KOPT-K1 (cell line): ENCODE measurements around the gene DNAH6.

Experiments
- H3K27ac ChIP-seq: fragments of 200-600 bp; sonication (generic); 2 replicates; pipeline ENCODE4 v1.5.1; 2016; ENCODE audit warnings: antibody characterized with exemption, mild to moderate bottlenecking, low read depth, low read length; ENCODE audit not compliant: poor library complexity, severe bottlenecking
- H3K36me3 ChIP-seq: fragments of 200-600 bp; sonication (generic); 2 replicates; pipeline ENCODE4 v1.5.1; 2017; ENCODE audit warnings: antibody characterized with exemption, mild to moderate bottlenecking, low read length, moderate library complexity; ENCODE audit not compliant: insufficient read depth
- H3K9me3 ChIP-seq: fragments of 200-600 bp; sonication (generic); 2 replicates; pipeline ENCODE4 v1.5.1; 2017; ENCODE audit warnings: antibody characterized with exemption, low read length, mild to moderate bottlenecking; ENCODE audit not compliant: insufficient read depth, poor library complexity, severe bottlenecking

DNAH6 gene

DNA sequence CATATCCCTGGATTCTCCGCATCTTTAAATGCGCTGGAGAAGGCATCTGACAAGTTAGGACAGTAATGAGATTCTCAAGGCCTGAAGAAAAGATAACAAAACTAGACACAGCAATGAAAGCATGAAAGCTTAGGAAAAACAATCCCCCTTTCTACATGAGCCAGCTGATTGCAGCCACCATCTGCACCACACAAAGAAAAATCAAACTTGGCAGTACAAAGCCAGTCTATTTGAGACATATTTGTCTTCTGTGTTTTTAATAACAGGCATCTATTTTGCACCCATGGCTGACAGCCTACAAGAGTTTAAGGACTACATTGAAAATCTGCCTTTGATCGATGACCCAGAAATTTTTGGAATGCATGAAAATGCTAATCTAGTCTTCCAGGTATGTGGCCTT is 281.0 kb downstream of the DNAH6 start:
- H3K36me3 ChIP-seq = no peaks in the 10 kb centered on the region
- H3K27ac ChIP-seq = no peak overlapping the region
- peaks cover 6% of the 10 kb centered on the region for H3K9me3 ChIP-seq

DNA sequence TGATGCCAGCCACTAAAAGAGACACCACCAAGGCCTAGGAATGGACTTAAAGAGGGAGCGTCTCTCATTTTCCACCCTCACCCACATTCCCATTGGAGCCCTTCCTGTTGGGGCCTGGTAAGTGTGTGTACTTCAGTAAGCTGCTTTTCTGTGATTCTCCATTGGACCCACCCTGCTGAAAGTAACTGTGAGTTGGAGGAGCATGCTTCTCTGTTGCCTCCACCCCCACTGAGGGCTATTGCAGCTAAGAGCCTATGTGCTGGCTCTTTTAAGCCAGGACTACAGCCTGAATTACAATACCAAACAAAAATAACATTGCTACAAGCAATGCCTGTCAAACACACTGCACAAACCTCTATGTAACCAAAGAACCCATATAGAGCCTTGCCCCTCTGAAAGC is 283.5 kb downstream of the DNAH6 start:
- Histone ChIP-seq H3K27ac (no peak overlapping the region), H3K9me3 (peaks cover 6% of the 10 kb centered on the region), H3K36me3 (no peaks in the 10 kb centered on the region)

DNA sequence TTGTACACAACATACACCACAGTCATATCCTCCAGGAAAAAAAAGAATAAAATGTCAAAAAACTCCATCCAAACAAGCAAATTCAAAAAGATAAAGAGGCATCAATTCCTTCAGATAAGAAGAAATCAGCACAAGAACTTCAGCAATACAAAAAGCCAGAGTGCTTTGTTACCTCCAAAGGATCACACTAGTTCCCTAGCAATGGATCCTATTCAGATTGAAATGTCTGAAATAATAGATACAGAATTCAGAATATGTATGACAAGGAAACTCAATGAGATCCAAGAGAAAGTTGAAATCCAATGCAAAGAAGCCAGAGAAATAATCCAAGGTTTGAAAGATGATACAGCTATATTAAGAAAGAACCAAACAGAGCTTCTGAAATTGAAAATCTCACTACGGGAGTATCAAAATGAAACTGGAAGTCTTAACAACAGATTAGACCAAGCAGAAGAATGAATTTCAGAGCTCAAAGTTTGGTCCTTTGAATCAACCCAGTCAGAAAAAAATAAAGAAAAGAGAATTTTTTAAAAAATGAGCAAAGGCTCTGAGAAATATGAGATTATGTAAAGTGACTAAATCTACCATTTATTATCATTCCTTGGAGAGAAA is 284.0 kb downstream of the DNAH6 start:
- Histone ChIP-seq H3K9me3 (peaks cover 6% of the 10 kb centered on the region), H3K27ac (no peak overlapping the region), H3K36me3 (no peaks in the 10 kb centered on the region)

DNA sequence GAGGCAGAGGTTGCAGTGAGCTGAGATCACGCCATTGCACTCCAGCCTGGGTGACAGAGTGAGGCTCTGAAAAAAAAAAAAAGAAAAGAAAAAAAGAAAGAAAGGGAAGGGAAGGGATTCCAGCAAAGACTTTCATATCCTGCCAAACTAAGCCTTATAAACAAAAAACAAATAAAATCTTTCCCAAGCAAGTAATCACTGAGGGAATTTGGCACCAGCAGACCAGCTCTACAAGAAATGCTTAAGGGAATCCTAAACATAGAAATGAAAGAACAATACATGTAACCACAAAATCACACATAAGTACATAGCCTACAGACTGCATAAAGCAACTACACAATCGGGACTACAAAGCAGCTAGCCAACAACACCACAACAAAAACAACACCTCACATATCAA is 285.5 kb downstream of the DNAH6 start:
- H3K9me3 ChIP-seq = peaks cover 6% of the 10 kb centered on the region
- no peaks in the 10 kb centered on the region for H3K36me3 ChIP-seq
- no peak overlapping the region for H3K27ac ChIP-seq

DNA sequence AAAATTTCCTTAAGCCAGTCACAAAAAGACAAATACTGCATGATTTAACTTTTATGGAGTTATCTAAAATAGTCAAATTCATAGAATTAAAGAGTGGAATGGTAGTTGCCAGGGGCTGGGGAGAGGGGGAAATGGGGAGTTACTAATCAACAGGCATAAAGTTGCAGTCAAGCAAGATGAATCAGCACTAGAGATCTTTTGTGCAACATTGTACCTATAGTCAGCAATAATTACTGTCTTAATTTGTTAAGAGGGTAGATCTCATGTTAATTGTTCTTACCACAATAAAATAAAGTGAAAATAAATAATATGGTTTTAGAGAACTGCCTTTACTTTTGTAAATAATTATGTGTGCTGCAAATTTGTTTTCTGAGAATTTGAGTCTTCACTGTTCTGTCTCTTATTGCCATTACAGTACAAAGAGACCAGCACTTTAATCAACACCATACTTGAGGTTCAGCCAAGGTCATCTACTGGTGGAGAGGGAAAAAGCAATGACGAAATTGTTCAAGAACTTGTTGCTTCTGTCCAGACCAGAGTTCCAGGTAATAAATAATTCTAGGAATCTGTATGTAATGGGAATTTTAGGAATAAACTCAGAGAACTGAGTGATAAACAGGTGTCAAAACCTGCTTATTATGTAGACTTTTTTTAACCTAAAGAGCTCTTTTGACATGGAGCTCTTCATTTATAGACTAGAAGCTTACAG is 289.1 kb downstream of the DNAH6 start:
- Histone ChIP-seq H3K36me3 (no peaks in the 10 kb centered on the region), H3K9me3 (peaks cover 6% of the 10 kb centered on the region), H3K27ac (no peak overlapping the region)

DNA sequence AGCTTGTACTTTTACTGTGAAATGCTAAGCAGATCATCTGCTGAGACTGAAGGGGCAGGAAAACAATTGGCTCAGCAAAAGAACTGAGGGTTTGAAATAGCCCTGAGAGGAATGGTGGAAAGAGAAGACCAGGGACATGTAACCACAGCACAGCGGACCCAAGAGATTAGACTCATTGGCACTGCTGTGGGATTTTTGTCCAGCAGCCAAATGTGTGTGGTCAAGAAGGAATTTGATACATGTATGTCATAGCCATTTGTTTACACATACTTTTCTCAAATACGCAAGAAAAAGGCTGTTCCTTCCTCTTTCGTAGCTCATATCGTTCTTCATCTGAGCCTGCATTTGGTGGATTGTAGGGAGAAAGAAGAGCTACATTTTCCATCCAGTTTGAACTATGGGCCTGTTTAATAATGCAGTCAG is 290.8 kb downstream of the DNAH6 start:
- no peaks in the 10 kb centered on the region for H3K36me3 ChIP-seq
- no peak overlapping the region for H3K27ac ChIP-seq
- H3K9me3 ChIP-seq = peaks cover 2% of the 10 kb centered on the region

DNA sequence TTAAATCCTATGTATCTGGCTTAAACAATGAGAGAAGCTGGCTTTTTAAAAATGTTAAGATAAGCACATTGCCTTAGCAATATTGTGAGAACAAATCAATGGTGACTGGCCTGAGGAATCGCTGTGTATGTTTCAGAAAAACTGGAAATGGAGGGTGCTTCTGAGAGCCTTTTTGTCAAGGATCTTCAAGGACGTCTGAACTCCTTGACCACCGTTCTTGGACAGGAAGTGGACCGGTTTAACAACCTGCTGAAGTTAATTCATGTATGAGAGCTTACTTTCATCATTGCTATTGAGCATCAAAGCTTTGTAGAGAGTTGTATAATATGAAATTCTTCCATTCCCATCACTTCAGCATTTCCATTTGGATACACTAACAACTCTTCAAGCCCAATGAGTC is 292.0 kb downstream of the DNAH6 start:
- Histone ChIP-seq H3K36me3 (no peaks in the 10 kb centered on the region), H3K27ac (no peak overlapping the region), H3K9me3 (no peaks in the 10 kb centered on the region)

DNA sequence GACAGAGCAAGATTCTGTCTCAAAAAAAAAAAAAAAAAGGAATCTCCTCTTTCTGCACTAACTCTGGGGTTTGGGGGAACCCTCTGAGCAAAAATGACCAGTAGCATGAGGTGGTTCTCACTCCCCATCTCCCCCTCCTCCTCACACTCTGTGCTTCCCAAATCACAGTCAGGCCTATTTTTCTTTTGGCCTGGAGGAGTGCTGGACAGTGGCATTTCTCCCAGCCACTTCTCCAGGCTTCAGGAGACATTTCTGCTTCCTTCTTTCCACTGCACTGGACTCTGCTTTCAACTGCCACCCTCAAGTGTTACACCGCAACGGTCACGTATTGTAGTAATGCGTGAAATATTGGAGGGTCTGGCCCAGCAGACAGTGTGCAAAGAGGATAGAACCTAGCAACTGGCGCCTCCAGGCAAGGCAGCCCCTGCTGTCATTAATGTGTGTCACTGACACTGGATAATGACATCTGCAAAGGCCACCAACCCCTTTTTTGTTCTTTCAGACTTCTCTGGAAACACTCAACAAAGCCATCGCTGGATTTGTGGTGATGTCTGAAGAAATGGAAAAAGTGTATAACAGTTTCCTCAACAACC is 295.6 kb downstream of the DNAH6 start:
- Histone ChIP-seq H3K27ac (no peak overlapping the region), H3K9me3 (no peaks in the 10 kb centered on the region), H3K36me3 (no peaks in the 10 kb centered on the region)

DNA sequence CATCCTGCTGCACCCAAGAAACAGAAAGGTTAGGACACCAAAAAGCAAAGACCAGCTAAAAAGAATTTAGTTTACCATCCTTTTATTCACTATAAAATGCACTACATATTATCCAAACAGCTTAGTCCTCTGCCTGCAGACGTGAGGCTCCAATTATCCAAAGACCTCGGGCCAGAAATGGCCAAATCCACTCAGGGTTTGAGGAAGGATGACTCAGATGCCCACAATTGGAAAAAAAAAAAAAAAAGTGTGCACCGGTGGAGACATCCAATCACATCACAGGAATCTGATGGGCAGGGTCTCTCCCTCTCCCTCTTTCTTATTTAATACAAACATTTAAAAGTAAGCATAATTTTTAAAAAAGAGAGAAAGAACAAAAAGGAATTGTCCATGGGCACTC is 298.8 kb downstream of the DNAH6 start:
- H3K36me3 ChIP-seq = no peaks in the 10 kb centered on the region

DNA sequence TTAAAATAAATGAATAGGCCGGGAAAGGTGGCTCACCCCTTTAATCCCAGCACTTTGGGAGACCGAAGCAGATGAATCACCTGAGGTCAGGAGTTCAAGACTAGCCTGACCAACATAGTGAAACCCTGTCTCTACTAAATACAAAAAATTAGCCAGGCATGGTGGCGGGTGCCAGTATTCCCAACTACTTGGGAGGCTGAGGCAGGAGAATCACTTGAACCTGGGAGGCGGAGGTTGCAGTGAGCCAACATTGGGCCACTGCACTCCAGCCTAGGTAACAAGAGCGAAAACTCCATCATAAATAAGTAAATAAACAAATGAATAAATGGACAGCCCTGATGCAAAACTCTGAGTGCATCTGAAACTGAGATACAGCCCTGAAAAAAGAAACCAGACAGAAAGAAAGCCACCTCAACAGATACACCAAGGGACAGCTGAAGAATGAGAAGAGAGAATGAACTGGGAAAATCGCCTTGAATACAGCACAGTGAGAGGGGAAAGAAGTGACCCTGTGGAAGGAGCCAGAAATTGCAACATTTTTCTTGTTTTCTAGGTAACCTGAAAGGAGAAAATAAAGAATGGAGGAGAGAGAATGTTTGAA is 300.2 kb downstream of the DNAH6 start:
- Histone ChIP-seq H3K36me3 (no peaks in the 10 kb centered on the region), H3K27ac (no peak overlapping the region), H3K9me3 (no peaks in the 10 kb centered on the region)

More for the DNA sequence above, 298.8 kb downstream of the DNAH6 start:
- H3K9me3 ChIP-seq = no peaks in the 10 kb centered on the region
- H3K27ac ChIP-seq = no peak overlapping the region

DNA sequence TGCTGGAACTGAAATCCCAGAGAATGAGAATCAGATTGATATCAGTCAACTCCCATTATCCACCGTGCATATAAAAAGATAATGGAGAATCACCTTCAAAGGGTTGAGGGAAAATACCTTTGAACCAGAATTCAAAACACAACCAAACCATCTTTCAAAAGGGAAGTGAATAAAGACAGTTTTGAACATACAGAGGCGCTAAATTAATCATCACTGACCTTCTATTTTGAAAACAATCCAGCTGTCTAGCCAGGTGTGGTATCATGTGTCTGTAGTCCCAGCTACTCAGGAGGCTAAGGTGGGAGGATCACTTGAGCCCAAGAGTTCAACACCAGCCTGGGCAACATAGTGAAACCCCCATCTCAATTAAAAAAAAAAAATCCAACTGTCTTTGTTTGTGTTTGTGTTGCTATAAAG is 300.9 kb downstream of the DNAH6 start:
- Histone ChIP-seq H3K9me3 (no peaks in the 10 kb centered on the region), H3K36me3 (no peaks in the 10 kb centered on the region), H3K27ac (no peak overlapping the region)

DNA sequence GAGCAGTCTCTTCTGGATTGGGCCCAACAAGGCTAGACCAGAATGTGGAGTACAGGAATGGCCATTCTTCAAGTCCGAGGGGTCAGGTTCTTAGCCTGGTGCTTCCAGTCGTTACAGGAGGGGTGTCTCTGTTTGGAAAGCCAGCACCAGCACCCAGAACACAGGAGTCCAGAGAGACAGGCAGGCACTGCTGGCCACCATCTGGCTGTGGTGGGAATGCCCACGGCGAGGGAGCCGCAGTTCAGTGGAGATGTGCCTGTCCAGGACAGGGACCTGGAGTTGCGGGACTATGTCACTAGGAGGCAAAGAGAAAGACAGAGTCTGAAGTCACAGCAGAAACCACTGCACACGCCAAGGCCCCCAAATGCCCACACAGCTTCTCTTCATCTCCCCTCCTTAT is 305.5 kb downstream of the DNAH6 start:
- Histone ChIP-seq H3K9me3 (no peaks in the 10 kb centered on the region), H3K36me3 (no peaks in the 10 kb centered on the region), H3K27ac (no peak overlapping the region)

DNA sequence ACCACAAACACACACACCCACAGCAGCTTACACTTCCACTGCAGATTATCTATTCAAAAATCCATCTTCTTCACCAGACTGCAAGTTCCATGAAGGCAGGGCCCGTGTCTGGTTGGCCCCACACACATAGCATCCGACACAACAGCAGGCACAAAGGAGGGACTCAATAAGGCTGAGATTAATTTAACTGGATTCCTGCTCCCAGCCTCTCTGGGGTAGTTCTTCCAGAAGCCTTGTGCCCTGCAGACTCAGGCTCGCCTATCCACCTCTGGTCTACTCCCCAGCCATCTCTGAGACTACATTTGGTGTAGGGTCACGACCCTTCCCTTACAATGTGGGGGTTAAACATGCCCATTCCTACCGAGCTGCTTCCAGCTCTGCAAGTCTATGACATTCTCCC is 306.9 kb downstream of the DNAH6 start:
- Histone ChIP-seq H3K27ac (no peak overlapping the region), H3K9me3 (no peaks in the 10 kb centered on the region), H3K36me3 (no peaks in the 10 kb centered on the region)

DNA sequence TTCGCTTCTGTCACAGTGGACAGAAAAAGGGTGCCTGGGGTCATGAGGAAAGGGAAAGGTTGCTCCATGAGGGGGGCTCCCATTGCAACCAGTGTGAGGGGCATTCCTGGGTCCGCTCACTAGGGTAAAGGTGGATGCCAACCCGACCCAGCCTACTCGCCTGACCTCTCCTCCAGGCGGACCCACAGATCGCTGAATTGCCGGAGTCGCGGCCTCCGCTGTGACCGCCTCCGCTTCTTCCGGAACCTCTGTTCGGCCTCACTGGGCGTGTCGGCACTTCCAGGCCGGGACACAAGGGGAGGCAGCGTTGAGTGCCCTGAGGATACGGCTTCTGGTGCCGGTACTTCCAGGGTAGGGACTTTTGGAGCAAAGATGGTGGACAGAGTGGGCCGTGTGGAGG is 307.5 kb downstream of the DNAH6 start:
- Histone ChIP-seq H3K27ac (no peak overlapping the region), H3K9me3 (no peaks in the 10 kb centered on the region), H3K36me3 (no peaks in the 10 kb centered on the region)

DNA sequence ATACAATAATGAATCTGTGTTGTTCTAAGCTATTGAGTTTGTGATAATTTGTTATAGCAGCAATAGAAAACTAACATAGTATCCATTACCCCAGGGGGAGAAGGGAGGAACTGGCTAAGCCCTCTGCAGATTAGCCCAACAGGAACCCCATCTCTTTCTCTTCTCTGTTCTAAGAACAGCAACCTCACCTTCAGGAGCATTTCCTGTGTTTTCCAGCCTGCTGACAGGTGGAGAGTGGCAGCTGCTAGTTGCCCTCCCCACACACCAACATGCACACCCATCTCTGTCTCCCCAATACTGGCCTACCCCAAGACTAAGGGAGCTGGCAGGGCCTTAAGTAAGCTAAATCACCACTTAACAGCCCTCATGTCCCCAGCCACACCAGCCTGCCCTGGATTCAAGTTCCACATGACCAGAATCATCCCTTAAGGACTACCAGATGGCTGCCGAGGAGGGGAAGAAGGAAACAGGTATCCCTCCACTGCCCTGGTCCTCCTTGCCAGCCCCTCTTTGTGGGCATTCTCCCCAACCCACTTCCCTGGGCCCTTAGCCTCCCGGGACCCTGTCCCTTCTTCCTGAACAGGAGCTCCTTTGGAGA is 311.8 kb downstream of the DNAH6 start:
- no peaks in the 10 kb centered on the region for H3K36me3 ChIP-seq
- no peak overlapping the region for H3K27ac ChIP-seq
- H3K9me3 ChIP-seq = no peaks in the 10 kb centered on the region
